Activated naive CD8-positive, alpha-beta T cell treated with anti-CD3 and anti-CD28 coated beads, Interleukin-2, amount 50 U/mL, for 24 hours (primary cell): ENCODE data around the gene MGST2.
"Not testable (repeated sequence)": the region's sequence is repeated elsewhere in the genome, so short reads cannot be mapped to it uniquely, and the experiment has no call there.

ENCODE experiments used
- ATAC-seq: fragments of 150-1000 bp; cut with Tn5 transposase; one replicate; pipeline ENCODE4 v1.10.0; 2021
- DNase-seq: peaks from one replicate; pipeline ENCODE4 v3.0.0; 2021
- H3K27ac Mint-ChIP-seq: one replicate; pipeline ENCODE4 v1.8.0; 2021; ENCODE audit warnings: mild to moderate bottlenecking, mixed read lengths
- H3K27me3 Mint-ChIP-seq: one replicate; pipeline ENCODE4 v1.8.0; 2021; ENCODE audit warnings: mixed read lengths
- H3K36me3 Mint-ChIP-seq: one replicate; pipeline ENCODE4 v1.8.0; 2021; ENCODE audit warnings: low read depth, mixed read lengths
- H3K4me1 Mint-ChIP-seq: one replicate; pipeline ENCODE4 v1.8.0; 2021; ENCODE audit warnings: mixed read lengths
- H3K4me3 Mint-ChIP-seq: one replicate; pipeline ENCODE4 v1.8.0; 2021; ENCODE audit warnings: mild to moderate bottlenecking, moderate library complexity, mixed read lengths
- H3K9me3 Mint-ChIP-seq: one replicate; pipeline ENCODE4 v1.8.0; 2021; ENCODE audit warnings: mixed read lengths

MGST2 gene

GRCh38 chr4:139633661-139634060 is 32.0 kb upstream of the MGST2 start:
- DNase-seq (no peak), ATAC-seq (no peak)
- Mint-ChIP-seq H3K36me3 (no peaks in the 10 kb centered on the region), H3K27ac (no peak overlapping the region), H3K4me3 (no peak overlapping the region), H3K27me3 (peaks cover 21% of the 10 kb centered on the region), H3K9me3 (peaks cover 12% of the 10 kb centered on the region), H3K4me1 (no peaks in the 10 kb centered on the region)

DNA sequence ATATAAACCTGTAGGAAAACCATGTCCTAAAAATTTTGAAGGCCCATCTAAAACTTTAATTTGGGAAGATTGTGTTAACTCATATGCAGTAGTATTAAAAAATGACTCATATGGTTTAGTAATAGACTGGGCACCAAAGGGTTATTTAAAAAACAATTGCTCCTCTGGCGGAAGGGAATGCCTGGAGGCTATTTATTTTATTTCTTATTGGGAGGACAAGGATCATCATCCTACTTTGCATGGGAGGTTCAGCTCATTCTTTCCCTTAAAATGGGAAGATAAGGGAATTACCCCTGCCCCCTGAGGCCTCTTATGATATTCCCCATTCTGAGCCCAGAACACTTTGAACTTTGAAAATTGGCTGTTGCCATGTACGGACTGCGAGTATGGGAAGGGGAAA is 29.7 kb upstream of the MGST2 start:
- H3K27ac Mint-ChIP-seq = no peak overlapping the region
- H3K36me3 Mint-ChIP-seq = no peaks in the 10 kb centered on the region
- ATAC-seq (no peak), DNase-seq (no peak)
- H3K9me3 Mint-ChIP-seq = peaks cover 15% of the 10 kb centered on the region
- H3K4me1 Mint-ChIP-seq = no peaks in the 10 kb centered on the region
- H3K4me3 Mint-ChIP-seq = no peak overlapping the region
- peaks cover 18% of the 10 kb centered on the region for H3K27me3 Mint-ChIP-seq

- H3K36me3 Mint-ChIP-seq, H3K27ac Mint-ChIP-seq, ATAC-seq, DNase-seq, H3K4me3 Mint-ChIP-seq, H3K4me1 Mint-ChIP-seq: not testable (repeated sequence)
- H3K27me3 Mint-ChIP-seq = peaks cover 12% of the 10 kb centered on the region
- H3K9me3 Mint-ChIP-seq = peaks cover 15% of the 10 kb centered on the region
Observed at GRCh38 chr4:139638306-139638705, 27.3 kb upstream of the MGST2 start.

DNA sequence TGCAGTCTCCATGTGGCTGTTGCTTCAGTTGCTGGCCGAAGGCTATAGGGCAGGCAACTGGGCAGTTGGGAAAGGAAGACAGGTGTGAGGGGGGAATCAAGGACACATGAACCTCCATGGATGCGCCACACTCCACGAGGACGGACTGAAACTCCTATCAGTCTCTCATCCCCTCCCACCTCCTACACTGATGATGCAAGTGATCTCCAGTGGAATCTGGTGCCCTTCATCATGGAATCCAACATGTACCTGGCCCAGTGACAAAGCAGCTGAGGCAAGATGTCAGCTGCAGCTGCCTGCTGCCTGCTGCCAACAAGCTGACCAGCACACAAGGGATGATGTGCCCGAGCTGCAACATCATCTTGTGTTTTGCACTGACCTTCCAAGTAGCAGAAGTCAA is 26.0 kb upstream of the MGST2 start:
- Mint-ChIP-seq H3K27ac (no peak overlapping the region), H3K27me3 (peaks cover 6% of the 10 kb centered on the region), H3K9me3 (peaks cover 15% of the 10 kb centered on the region), H3K4me3 (no peak overlapping the region), H3K4me1 (no peaks in the 10 kb centered on the region), H3K36me3 (no peaks in the 10 kb centered on the region)
- ATAC-seq (no peak), DNase-seq (no peak)

DNA sequence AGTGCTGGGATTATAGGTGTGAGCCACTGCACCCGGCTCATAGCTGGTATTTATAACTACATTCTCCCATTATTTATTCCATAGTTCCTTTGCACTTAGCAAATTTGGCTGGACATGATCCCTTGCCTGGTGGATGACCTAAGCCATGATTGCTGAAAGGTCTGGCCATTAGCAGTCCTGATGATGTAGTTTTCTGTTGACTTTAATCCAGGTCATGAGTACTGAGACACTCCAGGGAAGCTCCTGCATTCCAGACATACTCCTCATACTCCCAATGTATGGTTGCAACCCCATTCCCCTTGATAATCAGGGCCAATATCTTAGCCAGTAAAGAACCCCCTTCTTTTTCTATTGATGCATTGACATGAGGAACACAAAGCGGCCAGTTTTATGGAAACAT is 24.4 kb upstream of the MGST2 start:
- no peaks in the 10 kb centered on the region for H3K4me1 Mint-ChIP-seq
- no peaks in the 10 kb centered on the region for H3K36me3 Mint-ChIP-seq
- ATAC-seq (no peak), DNase-seq (no peak)
- peaks cover 15% of the 10 kb centered on the region for H3K9me3 Mint-ChIP-seq
- H3K27me3 Mint-ChIP-seq = peaks cover 2% of the 10 kb centered on the region
- no peak overlapping the region for H3K4me3 Mint-ChIP-seq
- H3K27ac Mint-ChIP-seq = no peak overlapping the region

GRCh38 chr4:139642364-139642763 is 23.3 kb upstream of the MGST2 start:
- Mint-ChIP-seq H3K9me3 (peaks cover 13% of the 10 kb centered on the region), H3K27ac (no peak overlapping the region), H3K36me3 (no peaks in the 10 kb centered on the region), H3K4me1 (no peaks in the 10 kb centered on the region), H3K4me3 (no peak overlapping the region), H3K27me3 (peaks cover 2% of the 10 kb centered on the region)
- DNase-seq (no peak), ATAC-seq (no peak)

DNA sequence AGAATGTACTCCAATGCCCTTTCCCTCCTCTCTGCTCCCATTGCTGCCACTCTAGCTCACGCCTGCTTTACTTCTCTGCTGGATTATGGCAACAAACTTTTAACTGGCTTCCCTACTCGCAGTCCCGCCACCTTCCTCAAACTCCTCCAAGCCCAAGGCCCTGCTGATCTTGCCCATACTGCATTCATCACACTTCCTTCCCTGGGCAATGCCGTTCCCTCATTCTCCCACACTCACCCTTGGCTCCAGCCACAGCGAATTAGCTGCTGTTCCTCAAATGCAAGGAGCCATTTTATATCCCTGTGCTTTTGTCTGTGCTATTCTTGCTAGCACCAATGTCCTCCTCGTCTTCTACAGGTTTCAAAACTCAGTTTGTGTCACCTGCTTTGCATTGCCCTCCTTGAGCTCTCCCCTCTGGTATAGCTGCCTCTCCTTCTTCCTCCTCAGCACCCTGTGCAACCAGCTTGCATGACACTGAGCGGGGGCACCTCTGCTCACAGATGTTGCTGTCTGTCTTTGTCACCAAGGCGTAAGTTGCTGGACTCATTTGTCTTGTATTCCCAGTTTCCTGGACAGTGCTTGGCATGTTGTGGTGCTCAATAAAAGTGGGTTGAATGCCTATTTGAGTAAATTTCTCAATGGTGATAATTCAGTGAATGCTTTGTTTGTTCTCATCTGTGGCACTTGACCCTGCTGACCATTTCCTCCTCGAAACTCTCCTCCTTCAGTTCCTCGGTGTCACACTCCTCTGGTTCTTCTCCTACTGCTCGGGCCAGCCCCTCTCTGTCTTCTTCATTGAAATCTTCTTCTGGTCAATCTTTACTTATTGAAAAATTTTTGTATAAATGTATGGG is 22.4 kb upstream of the MGST2 start:
- no peaks in the 10 kb centered on the region for H3K4me1 Mint-ChIP-seq
- DNase-seq = no peak
- peaks cover 5% of the 10 kb centered on the region for H3K9me3 Mint-ChIP-seq
- H3K36me3 Mint-ChIP-seq = no peaks in the 10 kb centered on the region
- no peaks in the 10 kb centered on the region for H3K27me3 Mint-ChIP-seq
- ATAC-seq = no peak
- no peak overlapping the region for H3K4me3 Mint-ChIP-seq
- no peak overlapping the region for H3K27ac Mint-ChIP-seq

DNA sequence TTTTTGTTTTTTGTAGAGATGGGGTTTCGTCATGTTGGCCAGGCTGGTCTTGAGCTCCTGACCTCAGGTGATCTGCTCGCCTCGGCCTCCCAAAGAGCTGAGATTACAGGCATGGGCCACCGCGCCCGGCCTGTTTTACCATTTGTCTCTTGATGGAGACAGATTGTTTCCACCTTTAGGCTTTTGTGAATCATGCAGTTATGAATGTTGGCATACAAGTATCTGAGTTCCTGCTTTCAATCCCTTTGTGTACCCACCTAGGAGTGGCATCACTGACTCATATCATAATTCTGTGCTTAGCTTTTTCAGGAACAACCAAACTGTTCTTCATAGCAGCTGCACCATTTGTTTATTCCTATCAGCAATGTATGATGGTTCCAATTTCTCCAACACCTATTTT is 20.2 kb upstream of the MGST2 start:
- Mint-ChIP-seq H3K27me3 (no peaks in the 10 kb centered on the region), H3K36me3 (no peaks in the 10 kb centered on the region), H3K4me1 (no peaks in the 10 kb centered on the region), H3K4me3 (no peak overlapping the region), H3K27ac (no peak overlapping the region), H3K9me3 (no peaks in the 10 kb centered on the region)
- DNase-seq = no peak
- no peak for ATAC-seq

GRCh38 chr4:139647184-139647583 is 18.4 kb upstream of the MGST2 start:
- Mint-ChIP-seq H3K4me3 (no peak overlapping the region), H3K4me1 (peaks cover 2% of the 10 kb centered on the region), H3K9me3 (no peaks in the 10 kb centered on the region), H3K27ac (no peak overlapping the region), H3K36me3 (no peaks in the 10 kb centered on the region), H3K27me3 (no peaks in the 10 kb centered on the region)
- ATAC-seq (no peak), DNase-seq (no peak)

DNA sequence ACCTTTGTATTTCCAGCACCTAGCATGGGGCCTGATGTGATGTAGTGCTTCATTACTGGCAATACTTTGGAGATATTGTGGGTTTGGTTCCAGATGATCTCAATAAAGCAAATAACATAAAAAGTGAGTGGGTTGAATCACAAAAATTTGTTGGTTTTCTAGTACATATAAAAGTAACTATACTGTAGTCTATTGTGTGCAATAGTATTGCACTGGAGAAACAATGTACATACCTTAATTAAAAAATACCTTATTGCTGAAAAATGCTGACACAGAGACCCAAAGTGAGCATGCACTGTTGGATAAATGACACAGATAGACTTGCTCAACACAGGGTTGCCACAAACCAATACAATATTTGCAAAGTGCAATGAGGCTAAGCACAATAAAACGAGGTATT is 17.7 kb upstream of the MGST2 start:
- Mint-ChIP-seq H3K27me3 (no peaks in the 10 kb centered on the region), H3K36me3 (no peaks in the 10 kb centered on the region), H3K4me1 (peaks cover 2% of the 10 kb centered on the region), H3K4me3 (no peak overlapping the region), H3K9me3 (no peaks in the 10 kb centered on the region), H3K27ac (no peak overlapping the region)
- ATAC-seq = no peak
- DNase-seq = no peak

- Mint-ChIP-seq H3K4me1 (peaks cover 2% of the 10 kb centered on the region), H3K27ac (no peak overlapping the region), H3K27me3 (no peaks in the 10 kb centered on the region), H3K36me3 (no peaks in the 10 kb centered on the region), H3K9me3 (no peaks in the 10 kb centered on the region), H3K4me3 (no peak overlapping the region)
- ATAC-seq (peak; percentile 71), DNase-seq (peak; percentile 70)
Observed at GRCh38 chr4:139651282-139652194, 14.1 kb upstream of the MGST2 start.

- Mint-ChIP-seq H3K9me3 (no peaks in the 10 kb centered on the region), H3K4me3 (no peak overlapping the region), H3K27me3 (peaks cover 2% of the 10 kb centered on the region), H3K27ac (no peak overlapping the region), H3K36me3 (no peaks in the 10 kb centered on the region), H3K4me1 (peaks cover 25% of the 10 kb centered on the region)
- no peak for ATAC-seq
- no peak for DNase-seq
Observed at GRCh38 chr4:139654516-139654915, 11.1 kb upstream of the MGST2 start.

DNA sequence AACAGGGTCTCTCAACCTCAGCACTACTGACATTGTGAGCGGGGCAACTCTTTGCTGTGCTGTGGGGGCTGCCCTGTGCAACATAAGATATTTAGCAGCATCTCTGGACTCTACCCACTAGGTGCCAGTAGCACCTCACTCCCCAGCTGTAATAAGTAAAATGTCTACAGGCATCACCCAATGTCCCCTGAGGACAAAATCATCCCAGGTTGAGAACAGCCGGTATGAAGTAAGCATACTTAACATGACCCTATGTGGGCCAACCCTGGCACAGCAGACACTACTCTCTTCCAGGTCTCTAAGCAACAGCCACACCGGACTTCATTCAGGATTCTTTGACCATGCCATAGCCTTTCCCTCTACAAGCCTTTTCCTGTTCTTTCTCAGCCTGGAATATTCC is 10.5 kb upstream of the MGST2 start:
- H3K27me3 Mint-ChIP-seq = peaks cover 2% of the 10 kb centered on the region
- no peaks in the 10 kb centered on the region for H3K9me3 Mint-ChIP-seq
- H3K4me3 Mint-ChIP-seq = no peak overlapping the region
- DNase-seq (peak; percentile 14), ATAC-seq (no peak)
- no peaks in the 10 kb centered on the region for H3K36me3 Mint-ChIP-seq
- H3K4me1 Mint-ChIP-seq = peaks cover 27% of the 10 kb centered on the region
- no peak overlapping the region for H3K27ac Mint-ChIP-seq

- peak overlapping the region; percentile 67 for H3K4me3 Mint-ChIP-seq
- H3K9me3 Mint-ChIP-seq = no peaks in the 10 kb centered on the region
- peaks cover 24% of the 10 kb centered on the region for H3K4me1 Mint-ChIP-seq
Observed at GRCh38 chr4:139656614-139657486, 8.8 kb upstream of the MGST2 start.

More at GRCh38 chr4:139656614-139657486, 8.8 kb upstream of the MGST2 start:
- DNase-seq (peak; percentile 43), ATAC-seq (peak; percentile 70)
- peak overlapping the region; percentile 80 for H3K27ac Mint-ChIP-seq
- H3K27me3 Mint-ChIP-seq = peaks cover 2% of the 10 kb centered on the region
- no peaks in the 10 kb centered on the region for H3K36me3 Mint-ChIP-seq
